ENCODE results near the gene POMC.
"Not testable (repeated sequence)": the region's sequence is repeated elsewhere in the genome, so short reads cannot be mapped to it uniquely, and the experiment has no call there.

POMC gene

GRCh38 chr2:25129901-25130520 is 38.4 kb downstream of the POMC start:
- Mint-ChIP-seq H3K27ac (no peak overlapping the region), H3K9me3 (no peaks in the 10 kb centered on the region), H3K27me3 (ENCODE audit: low read depth, poor library complexity) (peaks cover 35% of the 10 kb centered on the region), H3K4me1 (peaks cover 4% of the 10 kb centered on the region), H3K36me3 (ENCODE audit: low read depth) (peaks cover 38% of the 10 kb centered on the region), H3K4me3 (no peak overlapping the region)
- no peak for DNase-seq
- TF ChIP-seq, protein P1, sequence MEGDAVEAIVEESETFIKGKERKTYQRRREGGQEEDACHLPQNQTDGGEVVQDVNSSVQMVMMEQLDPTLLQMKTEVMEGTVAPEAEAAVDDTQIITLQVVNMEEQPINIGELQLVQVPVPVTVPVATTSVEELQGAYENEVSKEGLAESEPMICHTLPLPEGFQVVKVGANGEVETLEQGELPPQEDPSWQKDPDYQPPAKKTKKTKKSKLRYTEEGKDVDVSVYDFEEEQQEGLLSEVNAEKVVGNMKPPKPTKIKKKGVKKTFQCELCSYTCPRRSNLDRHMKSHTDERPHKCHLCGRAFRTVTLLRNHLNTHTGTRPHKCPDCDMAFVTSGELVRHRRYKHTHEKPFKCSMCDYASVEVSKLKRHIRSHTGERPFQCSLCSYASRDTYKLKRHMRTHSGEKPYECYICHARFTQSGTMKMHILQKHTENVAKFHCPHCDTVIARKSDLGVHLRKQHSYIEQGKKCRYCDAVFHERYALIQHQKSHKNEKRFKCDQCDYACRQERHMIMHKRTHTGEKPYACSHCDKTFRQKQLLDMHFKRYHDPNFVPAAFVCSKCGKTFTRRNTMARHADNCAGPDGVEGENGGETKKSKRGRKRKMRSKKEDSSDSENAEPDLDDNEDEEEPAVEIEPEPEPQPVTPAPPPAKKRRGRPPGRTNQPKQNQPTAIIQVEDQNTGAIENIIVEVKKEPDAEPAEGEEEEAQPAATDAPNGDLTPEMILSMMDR (IDR thresholded peaks at IDR 0.05): no peak

DNA sequence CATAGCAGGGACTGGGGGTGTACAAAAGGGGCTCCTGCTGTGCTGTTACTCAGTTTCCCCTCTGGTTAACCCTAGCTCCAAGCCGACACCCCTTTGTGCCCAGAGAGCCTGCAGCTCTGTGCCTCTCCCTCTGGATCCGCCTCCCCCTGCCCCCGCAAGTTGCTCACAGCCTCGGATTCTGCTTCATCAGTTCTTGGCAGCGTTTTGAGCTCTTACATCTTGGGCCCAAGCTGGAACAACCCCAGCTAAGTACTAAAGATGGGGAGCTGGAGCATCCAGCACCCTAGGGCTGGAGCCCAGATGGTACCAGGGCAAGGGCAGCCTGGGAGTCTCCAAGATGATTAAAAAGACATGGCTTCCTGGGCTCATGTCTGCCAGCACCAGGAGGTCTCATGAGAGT is 40.7 kb downstream of the POMC start:
- TF ChIP-seq, protein P1 (IDR thresholded peaks at IDR 0.05): no peak
- Mint-ChIP-seq H3K4me1 (peaks cover 10% of the 10 kb centered on the region), H3K27ac (no peak overlapping the region), H3K36me3 (ENCODE audit: low read depth) (peaks cover 26% of the 10 kb centered on the region), H3K4me3 (no peak overlapping the region), H3K27me3 (ENCODE audit: low read depth, poor library complexity) (peaks cover 26% of the 10 kb centered on the region), H3K9me3 (no peaks in the 10 kb centered on the region)
- no peak for DNase-seq

DNA sequence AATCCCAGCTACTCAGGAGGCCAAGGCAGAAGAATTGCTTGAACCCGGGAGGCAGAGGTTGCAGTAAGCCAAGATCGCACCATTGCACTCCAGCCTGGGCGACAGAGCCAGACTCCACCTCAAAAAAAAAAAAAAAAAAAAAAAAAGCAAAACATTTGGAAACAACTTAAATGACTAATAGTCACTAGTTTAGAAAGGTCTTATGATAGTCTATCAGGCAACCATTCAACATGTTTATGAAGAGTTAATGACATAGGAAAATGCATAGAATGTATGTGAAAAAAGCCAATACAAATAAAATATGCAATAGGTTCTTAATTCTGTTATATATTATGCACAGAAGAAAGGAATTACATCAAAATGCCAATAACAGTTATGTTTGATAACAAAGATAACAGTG is 41.3 kb downstream of the POMC start:
- H3K9me3 Mint-ChIP-seq, H3K4me3 Mint-ChIP-seq, H3K27ac Mint-ChIP-seq, DNase-seq, H3K4me1 Mint-ChIP-seq: not testable (repeated sequence)
- H3K36me3 Mint-ChIP-seq (ENCODE audit: low read depth): peaks cover 32% of the 10 kb centered on the region
- H3K27me3 Mint-ChIP-seq (ENCODE audit: low read depth, poor library complexity): peaks cover 22% of the 10 kb centered on the region

- peaks cover 11% of the 10 kb centered on the region for H3K27me3 Mint-ChIP-seq (ENCODE audit: low read depth, poor library complexity)
- no peaks in the 10 kb centered on the region for H3K9me3 Mint-ChIP-seq
- no peak overlapping the region for H3K27ac Mint-ChIP-seq
- TF ChIP-seq, protein P1 (IDR thresholded peaks at IDR 0.05): no peak
- peaks cover 38% of the 10 kb centered on the region for H3K36me3 Mint-ChIP-seq (ENCODE audit: low read depth)
- peaks cover 10% of the 10 kb centered on the region for H3K4me1 Mint-ChIP-seq
- H3K4me3 Mint-ChIP-seq: no peak overlapping the region
- DNase-seq: no peak
Observed at GRCh38 chr2:25125976-25126375, 42.4 kb downstream of the POMC start.

GRCh38 chr2:25125189-25125588 is 43.2 kb downstream of the POMC start:
- Mint-ChIP-seq H3K4me1 (peaks cover 10% of the 10 kb centered on the region), H3K27ac (peak overlapping the region; percentile 77), H3K27me3 (ENCODE audit: low read depth, poor library complexity) (peaks cover 9% of the 10 kb centered on the region), H3K9me3 (no peaks in the 10 kb centered on the region), H3K36me3 (ENCODE audit: low read depth) (peaks cover 30% of the 10 kb centered on the region), H3K4me3 (no peak overlapping the region)
- no peak for DNase-seq
- TF ChIP-seq, protein P1 (IDR thresholded peaks at IDR 0.05): no peak

DNA sequence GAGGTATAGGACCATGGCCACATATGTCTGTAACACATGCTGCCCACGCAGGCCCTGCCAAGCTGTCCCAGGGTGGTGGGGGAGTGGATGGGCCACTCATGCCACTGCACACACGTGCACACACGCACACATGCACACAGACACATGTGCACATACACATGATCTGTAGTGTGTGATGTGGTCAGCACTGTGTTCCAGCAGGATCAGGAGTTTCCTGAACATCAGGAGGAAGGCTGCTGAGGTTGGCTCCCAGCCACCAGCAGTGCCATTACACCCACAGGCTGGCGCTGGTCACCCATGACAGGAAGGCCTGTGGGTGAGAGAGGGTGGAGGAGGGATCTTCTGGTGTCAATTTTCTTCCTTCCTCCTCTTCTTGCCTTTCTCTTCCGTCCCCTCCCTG is 44.7 kb downstream of the POMC start:
- TF ChIP-seq, protein P1 (IDR thresholded peaks at IDR 0.05): no peak

More for the DNA sequence above, 44.7 kb downstream of the POMC start:
- Mint-ChIP-seq H3K36me3 (ENCODE audit: low read depth) (peaks cover 25% of the 10 kb centered on the region), H3K4me1 (peaks cover 6% of the 10 kb centered on the region), H3K9me3 (no peaks in the 10 kb centered on the region), H3K4me3 (no peak overlapping the region), H3K27me3 (ENCODE audit: low read depth, poor library complexity) (peaks cover 4% of the 10 kb centered on the region), H3K27ac (peak overlapping the region; percentile 66)
- no peak for DNase-seq

All from nephron progenitor cell (in vitro differentiated cells).